SK-N-SH (cell line): ENCODE data around the gene GDI2.

Source experiments
- FOXM1 ChIP-seq: IDR thresholded peaks from 2 replicates; pipeline ENCODE4 v1.4.0; 2012; ENCODE audit warnings: low read depth, mild to moderate bottlenecking
- MXI1 ChIP-seq: IDR thresholded peaks from 2 replicates; pipeline ENCODE4 v1.6.1; 2012; ENCODE audit warnings: mild to moderate bottlenecking, low read depth, low read length, improper control_type of control experiment
- POLR2AphosphoS5 ChIP-seq: IDR thresholded peaks from 2 replicates; pipeline ENCODE4 v1.6.1; 2012; ENCODE audit warnings: low read depth, low read length
- TF ChIP-seq, protein P1 (sequence below): IDR thresholded peaks from 2 replicates; pipeline ENCODE4 v1.4.0; 2012; ENCODE audit warnings: low read depth

DNA sequence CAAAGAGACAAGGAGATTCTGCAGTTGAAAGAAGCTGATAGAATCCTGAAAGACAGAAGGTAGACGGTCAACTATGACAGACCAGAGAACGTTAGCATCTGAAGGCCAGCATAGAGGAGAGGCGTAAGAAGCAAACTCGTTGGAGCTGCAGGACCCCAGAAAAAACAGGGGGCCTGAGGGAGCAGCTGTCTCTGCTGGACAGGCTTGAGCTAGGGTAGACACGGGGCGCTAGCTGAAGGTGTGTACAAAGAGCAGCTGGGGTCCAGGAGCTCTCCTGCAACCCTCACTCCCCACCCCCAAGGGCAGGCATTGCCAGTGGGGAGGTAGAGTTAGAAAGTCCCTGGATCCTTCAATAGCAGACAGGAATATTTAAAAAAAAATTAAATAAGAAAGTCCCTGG lies 14.6 kb upstream of the GDI2 start:
- no peak for TF ChIP-seq MXI1
- no peak for TF ChIP-seq POLR2AphosphoS5
- no peak for TF ChIP-seq FOXM1
- TF ChIP-seq, protein P1, sequence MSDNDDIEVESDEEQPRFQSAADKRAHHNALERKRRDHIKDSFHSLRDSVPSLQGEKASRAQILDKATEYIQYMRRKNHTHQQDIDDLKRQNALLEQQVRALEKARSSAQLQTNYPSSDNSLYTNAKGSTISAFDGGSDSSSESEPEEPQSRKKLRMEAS: no peak
